T-helper 2 cell treated with Interferon-gamma antibody and Interleukin-4, amounts not matched to agents 100 ng/mL and 5 ng/mL, for 36 hours (primary cell): Measurements from ENCODE around the gene PNPLA7. TPM values are rescaled to one million over a fixed set of nuclear protein-coding genes. Genes with fewer than 3 reads are reported as not detected.
"Not testable (repeated sequence)": the region's sequence is repeated elsewhere in the genome, so short reads cannot be mapped to it uniquely, and the experiment has no call there.

ENCODE experiments used
- intact Hi-C: fragments of 100-400 bp; cut with micrococcal nuclease; formaldehyde crosslinking; loops from one replicate; pipeline ENCODE4 v1.15.1; 2023
- total RNA-seq: library from RNA; stranded (reverse); gene quantifications from 2 replicates; pipeline ENCODE4 v1.2.3, GENCODE V29; 2022

The PNPLA7 gene
- total RNA-seq, 1 donor from 2014 or later, result 3.0 TPM

DNA sequence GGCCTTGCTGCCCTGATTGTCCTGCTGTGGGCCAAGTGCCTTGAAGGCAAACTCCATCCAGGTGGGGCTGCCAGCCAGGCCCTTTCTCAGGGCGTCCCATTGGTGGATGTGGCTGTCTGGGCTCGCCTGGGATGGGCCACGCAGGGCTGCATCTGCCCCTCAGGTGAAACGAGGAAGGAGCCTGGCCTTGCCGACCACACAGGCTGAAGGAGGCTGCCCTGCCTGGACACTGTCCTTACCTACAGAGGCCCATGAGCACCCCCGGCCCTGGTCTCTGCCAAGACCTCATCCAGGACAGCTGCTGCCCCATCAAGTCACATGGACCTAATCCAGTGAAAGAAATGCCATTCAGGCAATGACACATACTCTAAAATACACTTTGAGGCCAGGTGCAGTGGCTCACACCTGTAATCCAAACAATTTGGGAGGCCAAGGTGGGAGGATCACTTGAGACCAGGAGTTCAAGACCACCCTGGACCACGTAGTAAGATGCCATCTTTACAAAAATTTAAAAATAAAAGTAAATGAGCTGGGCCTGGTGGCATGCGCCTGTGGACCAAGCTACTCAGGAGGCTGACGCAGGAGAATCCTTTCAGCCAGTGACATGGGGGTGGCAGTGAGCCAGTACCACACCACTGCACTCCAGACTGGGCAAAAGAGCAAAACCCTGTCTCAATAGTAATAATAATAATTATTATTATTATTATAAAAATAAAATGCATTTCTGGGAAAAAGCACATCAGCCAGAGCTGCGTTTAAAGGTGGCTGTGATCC, 33.9 kb downstream of the PNPLA7 start:
- intact Hi-C loops, result no loop called here

DNA sequence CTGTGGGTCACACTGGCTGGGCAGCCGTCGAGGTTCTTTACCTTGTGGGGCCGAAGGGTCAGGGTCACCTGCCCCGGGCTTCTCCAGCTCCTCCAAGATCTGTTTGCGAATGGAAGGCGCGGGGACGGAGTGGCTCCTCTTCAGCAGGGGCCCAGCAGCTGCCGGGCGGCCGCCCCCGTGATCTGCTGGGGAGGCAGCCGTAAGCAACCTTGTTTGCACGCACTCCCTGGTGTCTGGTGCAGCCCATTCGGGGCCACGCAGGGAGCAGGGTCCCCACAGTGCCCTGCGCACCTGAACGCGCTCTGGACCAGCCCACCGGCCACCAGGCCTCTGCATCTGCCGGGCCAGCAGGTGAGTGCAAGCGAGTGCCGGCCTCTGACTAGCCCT, 34.9 kb downstream of the PNPLA7 start:
- intact Hi-C loops, result no loop called here

- intact Hi-C loops, result no loop called here
Observed at GRCh38 chr9:137514691-137515337, 35.4 kb downstream of the PNPLA7 start.

- intact Hi-C loops, result not testable (repeated sequence)
Observed at GRCh38 chr9:137513801-137514570, 36.2 kb downstream of the PNPLA7 start.

DNA sequence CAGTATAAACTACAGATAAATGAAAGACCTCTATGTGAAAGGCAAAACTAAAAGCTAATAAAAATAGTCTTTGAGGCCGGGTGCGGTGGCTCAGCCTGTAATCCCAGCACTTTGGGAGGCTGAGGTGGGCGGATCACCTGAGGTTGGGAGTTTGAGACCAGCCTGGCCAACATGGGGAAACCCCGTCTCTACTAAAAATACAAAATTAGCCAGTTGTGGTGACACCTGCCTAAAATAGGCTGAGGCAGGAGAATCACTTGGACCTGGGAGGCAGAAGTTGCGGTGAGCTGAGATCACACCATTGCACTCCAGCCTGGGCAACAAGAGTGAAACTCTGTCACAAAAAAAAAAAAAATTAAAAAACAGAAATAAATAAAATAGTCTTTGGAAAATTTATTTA, 37.1 kb downstream of the PNPLA7 start:
- intact Hi-C loops, result not testable (repeated sequence)

GRCh38 chr9:137511758-137512463, 38.3 kb downstream of the PNPLA7 start:
- intact Hi-C loops, result no loop called here

DNA sequence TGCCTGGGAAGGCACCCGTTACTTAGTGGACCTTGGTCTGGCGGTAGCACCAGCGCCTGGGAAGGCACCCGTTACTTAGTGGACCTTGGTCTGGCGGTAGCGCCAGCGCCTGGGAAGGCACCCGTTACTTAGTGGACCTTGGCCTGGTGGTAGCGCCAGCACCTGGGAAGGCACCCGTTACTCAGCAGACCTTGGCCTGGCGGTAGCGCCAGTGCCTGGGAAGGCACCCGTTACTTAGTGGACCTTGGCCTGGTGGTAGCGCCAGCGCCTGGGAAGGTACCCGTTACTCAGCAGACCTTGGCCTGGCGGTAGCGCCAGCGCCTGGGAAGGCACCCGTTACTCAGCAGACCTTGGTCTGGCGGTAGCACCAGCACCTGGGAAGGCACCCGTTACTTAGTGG, 39.1 kb downstream of the PNPLA7 start:
- intact Hi-C loops, result not testable (repeated sequence)

DNA sequence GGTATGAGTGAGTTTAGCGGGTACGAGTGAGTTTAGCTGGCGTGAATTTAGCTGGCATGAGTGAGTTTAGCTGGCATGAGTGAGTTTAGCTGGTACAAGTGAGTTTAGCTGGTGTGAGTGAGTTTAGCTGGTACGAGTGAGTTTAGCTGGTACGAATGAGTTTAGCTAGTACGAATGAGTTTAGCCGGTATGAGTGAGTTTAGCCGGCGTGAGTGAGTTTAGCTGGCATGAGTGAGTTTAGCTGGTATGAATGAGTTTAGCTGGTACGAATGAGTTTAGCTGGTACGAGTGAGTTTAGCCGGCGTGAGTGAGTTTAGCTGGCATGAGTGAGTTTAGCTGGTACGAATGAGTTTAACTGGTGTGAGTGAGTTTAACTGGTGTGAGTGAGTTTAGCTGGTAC, 41.0 kb downstream of the PNPLA7 start:
- intact Hi-C loops, result no loop called here

DNA sequence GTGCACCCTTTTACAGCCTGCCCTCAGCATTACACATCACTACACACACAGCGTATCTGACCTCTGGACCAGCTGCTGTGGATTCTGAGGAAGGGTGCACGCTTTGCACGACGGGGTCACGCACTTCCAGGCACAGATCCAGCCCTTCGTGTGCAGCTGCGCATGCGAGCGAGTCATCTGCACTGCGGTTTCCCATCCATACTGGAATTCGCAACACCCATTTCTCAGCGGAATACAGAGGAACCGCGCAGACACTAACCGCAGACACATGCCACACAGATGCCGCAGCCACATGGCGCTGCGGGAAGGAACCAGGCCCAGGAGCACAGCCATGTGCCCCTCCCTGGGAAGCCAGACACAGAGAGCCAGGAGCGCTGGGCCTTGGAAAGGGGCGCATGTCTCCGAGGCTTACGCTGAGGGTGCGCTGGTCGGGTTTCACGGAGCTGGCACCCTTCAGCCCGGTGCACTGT, 43.5 kb downstream of the PNPLA7 start:
- intact Hi-C loops, result no loop called here

GRCh38 chr9:137506274-137506673, 43.9 kb downstream of the PNPLA7 start:
- intact Hi-C loops, result no loop called here

DNA sequence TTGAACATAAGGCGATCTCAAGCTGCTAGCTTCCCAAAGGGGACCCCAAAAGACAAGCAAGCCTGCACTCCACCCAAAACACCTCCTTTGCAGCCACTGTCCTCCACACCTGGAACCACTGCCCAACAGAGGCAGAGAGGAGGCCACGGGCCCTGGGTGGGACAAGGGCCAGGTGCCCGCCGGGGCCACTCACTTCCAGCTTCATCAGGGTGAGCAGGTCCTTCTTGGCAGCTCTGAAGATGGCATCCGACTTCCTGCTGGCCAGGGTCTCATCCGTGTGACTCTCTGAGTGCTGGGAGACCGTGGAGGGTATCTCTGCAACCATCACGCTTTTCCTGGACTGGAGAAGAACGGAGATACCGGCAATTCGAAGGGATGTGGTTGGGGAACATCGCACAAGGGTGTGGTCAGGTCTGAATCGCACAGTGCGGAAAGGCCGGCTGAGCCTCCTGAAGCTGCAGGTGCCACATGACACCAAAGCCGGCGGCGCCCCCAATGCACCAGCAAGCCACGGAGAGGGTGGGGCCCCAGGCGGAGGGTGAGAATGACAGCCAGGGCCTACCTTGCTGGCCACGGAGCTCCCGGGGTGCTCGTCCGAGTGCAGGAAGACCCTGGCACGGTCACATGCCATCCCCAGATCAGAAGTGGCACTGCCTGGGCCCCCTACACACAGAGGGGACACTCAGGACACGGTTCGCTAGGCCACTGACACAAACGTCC, 44.6 kb downstream of the PNPLA7 start:
- intact Hi-C loops, result no loop called here

- intact Hi-C loops, result no loop called here
Observed at GRCh38 chr9:137504432-137504777, 45.8 kb downstream of the PNPLA7 start.

DNA sequence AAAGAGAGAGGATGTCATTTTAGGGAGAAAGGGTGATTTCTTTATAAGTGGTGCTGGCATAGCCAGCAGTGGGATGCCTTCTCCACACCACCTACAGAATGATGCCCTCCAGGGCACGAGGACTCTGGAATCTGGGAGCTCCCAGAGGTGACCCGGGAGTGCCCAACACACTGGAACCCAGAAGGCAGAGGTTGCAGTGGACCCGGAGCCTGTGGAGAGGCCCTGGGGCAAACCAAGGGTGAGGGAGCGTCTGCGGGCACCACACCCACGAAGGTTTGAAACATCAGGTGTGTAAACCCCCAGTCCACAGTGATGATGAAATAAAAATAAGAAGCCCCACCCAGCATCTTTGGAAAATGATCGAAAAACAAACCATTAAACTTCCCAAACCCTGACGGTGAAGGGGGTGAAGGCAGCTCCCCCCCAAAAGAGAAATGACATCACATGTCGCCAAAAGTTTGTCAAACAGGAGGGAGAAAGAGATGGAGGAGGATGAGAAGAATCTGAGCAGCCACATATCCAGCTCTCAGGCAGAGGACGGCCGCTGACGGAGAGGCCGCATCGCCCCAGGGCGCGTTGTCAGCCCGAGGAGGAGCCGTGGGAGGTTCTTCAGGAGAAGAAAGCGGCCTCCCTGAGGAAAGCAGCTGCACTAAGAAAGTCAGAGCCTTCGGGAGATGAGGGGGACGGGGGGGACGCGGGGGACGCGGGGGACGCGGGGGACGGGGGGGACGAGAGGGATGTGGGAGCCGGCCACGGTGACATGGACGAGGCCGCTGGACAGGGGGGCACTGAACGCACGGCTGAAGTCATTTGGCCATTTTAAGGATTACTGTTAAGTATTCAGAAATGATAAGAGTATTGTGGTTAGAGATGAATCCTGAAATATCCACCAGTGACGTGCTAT, 47.9 kb downstream of the PNPLA7 start:
- intact Hi-C loops, result no loop called here

- intact Hi-C loops, result no loop called here
Observed at GRCh38 chr9:137501457-137501856, 48.7 kb downstream of the PNPLA7 start.

GRCh38 chr9:137500666-137501397, 49.4 kb downstream of the PNPLA7 start:
- intact Hi-C loops, result no loop called here

DNA sequence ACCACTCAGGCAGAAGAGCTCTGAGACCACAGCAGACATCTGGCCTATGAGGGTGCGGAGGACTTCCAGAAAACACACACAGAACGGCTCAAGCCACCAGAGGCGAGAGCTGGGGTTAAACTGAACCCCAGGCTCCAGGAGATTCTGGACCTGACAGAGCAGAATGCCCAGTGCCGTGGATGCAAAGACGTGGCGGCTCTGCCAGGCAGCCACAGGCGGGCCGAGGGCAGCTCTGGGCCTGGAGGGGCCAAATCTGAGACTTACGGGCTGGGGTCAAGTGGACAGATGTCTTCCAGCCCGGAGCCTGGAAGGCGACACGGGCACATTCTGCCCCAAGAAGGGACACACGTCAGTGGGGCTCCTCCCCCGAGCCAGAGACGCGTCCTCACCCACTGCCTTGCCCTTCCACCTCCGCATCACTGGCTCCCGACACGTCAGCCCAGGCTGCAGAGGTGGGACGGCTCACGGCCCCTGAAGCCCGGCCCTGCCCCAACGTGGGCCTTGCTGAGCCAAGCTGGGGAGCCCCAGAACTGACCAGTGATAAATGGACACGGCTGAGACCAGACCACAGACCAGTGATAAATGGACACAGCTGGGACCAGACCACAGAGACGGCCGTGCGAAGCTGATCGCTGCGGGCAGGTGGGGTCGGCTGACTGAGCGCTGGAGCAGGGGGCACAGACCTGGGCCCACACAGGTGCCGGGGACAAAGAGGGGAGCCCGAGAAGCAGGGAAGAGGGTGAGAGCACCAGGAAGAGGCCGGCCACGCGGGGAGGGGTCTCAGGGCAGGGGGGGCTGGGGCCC, 50.1 kb downstream of the PNPLA7 start:
- intact Hi-C loops, result no loop called here

- intact Hi-C loops, result no loop called here
Observed at GRCh38 chr9:137499416-137499815, 50.8 kb downstream of the PNPLA7 start.

GRCh38 chr9:137498720-137499150, 51.5 kb downstream of the PNPLA7 start:
- intact Hi-C loops, result no loop called here
